GM23338 (cell line): ENCODE results near the gene ARSD.

ENCODE experiments used
- CREB1 ChIP-seq: fragments of 250-450 bp; sonication (Bioruptor Pico); IDR thresholded peaks from 2 replicates; pipeline ENCODE4 v1.5.0; 2020; ENCODE audit warnings: low read depth, mild to moderate bottlenecking, moderate library complexity
- EZH2 ChIP-seq: fragments of 200-600 bp; sonication (generic); IDR thresholded peaks from one replicate; pipeline ENCODE4 v1.8.0; 2017; ENCODE audit warnings: antibody characterized with exemption, mild to moderate bottlenecking, low read depth; ENCODE audit not compliant: unreplicated experiment
- EZH2phosphoT487 ChIP-seq: fragments of 200-600 bp; sonication (generic); IDR thresholded peaks from one replicate; pipeline ENCODE4 v1.8.1; 2018; ENCODE audit warnings: antibody characterized with exemption; ENCODE audit not compliant: unreplicated experiment
- JUNB ChIP-seq: IDR thresholded peaks from one replicate; pipeline ENCODE4 v1.6.1; 2016; ENCODE audit warnings: antibody characterized with exemption; ENCODE audit not compliant: unreplicated experiment
- POLR2AphosphoS5 ChIP-seq: IDR thresholded peaks from 2 replicates; pipeline ENCODE4 v1.6.1; 2016; ENCODE audit warnings: antibody characterized with exemption, low read depth
- STAT1 ChIP-seq: IDR thresholded peaks from one replicate; pipeline ENCODE4 v1.6.1; 2016; ENCODE audit warnings: antibody characterized with exemption; ENCODE audit not compliant: unreplicated experiment
- ZNF114 ChIP-seq: fragments of 250-450 bp; sonication (Bioruptor Pico); IDR thresholded peaks from 2 replicates; pipeline ENCODE4 v1.5.0; 2020; ENCODE audit warnings: mild to moderate bottlenecking, moderate library complexity
- ZNF331 ChIP-seq: fragments of 250-450 bp; sonication (Bioruptor Pico); IDR thresholded peaks from 2 replicates; pipeline ENCODE4 v1.5.0; 2020; ENCODE audit warnings: low read depth, mild to moderate bottlenecking, moderate library complexity
- TF ChIP-seq, protein P1 (sequence below), 2 experiments: fragments of 200-600 bp in 1 of 2; sonication (generic) in 1 of 2; conservative IDR thresholded peaks; 2 replicates each; pipeline versions ENCODE4 v1.5.1 to v1.6.1; 2016 to 2017; ENCODE audit warnings: antibody characterized with exemption in 2 of 2, low read depth in 2 of 2, mild to moderate bottlenecking in 2 of 2, moderate library complexity in 1 of 2
- TF ChIP-seq, protein P2 (sequence below): IDR thresholded peaks from one replicate; pipeline ENCODE4 v1.6.1; 2018; ENCODE audit warnings: antibody characterized with exemption; ENCODE audit not compliant: unreplicated experiment
- TF ChIP-seq, protein P3 (sequence below): IDR thresholded peaks from 2 replicates; pipeline ENCODE4 v1.6.1; 2016; ENCODE audit warnings: antibody characterized with exemption
- TF ChIP-seq, protein P4 (sequence below): fragments of 250-450 bp; sonication (Bioruptor Pico); IDR thresholded peaks from 2 replicates; pipeline ENCODE4 v1.5.0; 2020; ENCODE audit warnings: mild to moderate bottlenecking, moderate library complexity

DNA sequence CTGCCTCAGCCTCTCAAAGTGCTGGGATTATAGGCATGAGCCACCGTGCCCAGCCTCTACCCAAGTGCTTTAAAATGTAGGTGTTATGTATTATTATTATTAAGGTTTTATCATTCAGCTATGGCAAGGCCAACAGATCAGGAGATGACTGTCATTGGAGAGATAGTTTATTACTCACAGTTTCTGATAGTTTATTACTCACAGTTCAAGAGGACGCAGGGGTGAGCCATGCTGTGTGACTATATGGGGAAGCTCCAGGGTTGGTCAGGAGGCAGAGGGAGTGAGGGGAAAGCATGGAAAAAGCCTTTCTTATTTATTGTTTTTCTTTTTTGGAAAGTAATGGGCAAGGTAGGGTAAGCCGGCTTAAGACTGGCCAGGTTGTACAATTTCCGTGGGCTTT lies 25.4 kb upstream of the ARSD start:
- TF ChIP-seq, protein P1, sequence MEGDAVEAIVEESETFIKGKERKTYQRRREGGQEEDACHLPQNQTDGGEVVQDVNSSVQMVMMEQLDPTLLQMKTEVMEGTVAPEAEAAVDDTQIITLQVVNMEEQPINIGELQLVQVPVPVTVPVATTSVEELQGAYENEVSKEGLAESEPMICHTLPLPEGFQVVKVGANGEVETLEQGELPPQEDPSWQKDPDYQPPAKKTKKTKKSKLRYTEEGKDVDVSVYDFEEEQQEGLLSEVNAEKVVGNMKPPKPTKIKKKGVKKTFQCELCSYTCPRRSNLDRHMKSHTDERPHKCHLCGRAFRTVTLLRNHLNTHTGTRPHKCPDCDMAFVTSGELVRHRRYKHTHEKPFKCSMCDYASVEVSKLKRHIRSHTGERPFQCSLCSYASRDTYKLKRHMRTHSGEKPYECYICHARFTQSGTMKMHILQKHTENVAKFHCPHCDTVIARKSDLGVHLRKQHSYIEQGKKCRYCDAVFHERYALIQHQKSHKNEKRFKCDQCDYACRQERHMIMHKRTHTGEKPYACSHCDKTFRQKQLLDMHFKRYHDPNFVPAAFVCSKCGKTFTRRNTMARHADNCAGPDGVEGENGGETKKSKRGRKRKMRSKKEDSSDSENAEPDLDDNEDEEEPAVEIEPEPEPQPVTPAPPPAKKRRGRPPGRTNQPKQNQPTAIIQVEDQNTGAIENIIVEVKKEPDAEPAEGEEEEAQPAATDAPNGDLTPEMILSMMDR (conservative IDR thresholded peaks at IDR 0.05; ENCODE audit: low read depth in 2 of 2) = no peak
- no peak for TF ChIP-seq JUNB
- TF ChIP-seq CREB1 (CRISPR knock-in tag) = no peak
- no peak for TF ChIP-seq ZNF114
- TF ChIP-seq POLR2AphosphoS5 = no peak
- no peak for TF ChIP-seq EZH2phosphoT487
- no peak for TF ChIP-seq EZH2
- TF ChIP-seq, protein P2, sequence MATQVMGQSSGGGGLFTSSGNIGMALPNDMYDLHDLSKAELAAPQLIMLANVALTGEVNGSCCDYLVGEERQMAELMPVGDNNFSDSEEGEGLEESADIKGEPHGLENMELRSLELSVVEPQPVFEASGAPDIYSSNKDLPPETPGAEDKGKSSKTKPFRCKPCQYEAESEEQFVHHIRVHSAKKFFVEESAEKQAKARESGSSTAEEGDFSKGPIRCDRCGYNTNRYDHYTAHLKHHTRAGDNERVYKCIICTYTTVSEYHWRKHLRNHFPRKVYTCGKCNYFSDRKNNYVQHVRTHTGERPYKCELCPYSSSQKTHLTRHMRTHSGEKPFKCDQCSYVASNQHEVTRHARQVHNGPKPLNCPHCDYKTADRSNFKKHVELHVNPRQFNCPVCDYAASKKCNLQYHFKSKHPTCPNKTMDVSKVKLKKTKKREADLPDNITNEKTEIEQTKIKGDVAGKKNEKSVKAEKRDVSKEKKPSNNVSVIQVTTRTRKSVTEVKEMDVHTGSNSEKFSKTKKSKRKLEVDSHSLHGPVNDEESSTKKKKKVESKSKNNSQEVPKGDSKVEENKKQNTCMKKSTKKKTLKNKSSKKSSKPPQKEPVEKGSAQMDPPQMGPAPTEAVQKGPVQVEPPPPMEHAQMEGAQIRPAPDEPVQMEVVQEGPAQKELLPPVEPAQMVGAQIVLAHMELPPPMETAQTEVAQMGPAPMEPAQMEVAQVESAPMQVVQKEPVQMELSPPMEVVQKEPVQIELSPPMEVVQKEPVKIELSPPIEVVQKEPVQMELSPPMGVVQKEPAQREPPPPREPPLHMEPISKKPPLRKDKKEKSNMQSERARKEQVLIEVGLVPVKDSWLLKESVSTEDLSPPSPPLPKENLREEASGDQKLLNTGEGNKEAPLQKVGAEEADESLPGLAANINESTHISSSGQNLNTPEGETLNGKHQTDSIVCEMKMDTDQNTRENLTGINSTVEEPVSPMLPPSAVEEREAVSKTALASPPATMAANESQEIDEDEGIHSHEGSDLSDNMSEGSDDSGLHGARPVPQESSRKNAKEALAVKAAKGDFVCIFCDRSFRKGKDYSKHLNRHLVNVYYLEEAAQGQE = no peak
- no peak for TF ChIP-seq ZNF331
- TF ChIP-seq STAT1 = no peak
- TF ChIP-seq, protein P3, sequence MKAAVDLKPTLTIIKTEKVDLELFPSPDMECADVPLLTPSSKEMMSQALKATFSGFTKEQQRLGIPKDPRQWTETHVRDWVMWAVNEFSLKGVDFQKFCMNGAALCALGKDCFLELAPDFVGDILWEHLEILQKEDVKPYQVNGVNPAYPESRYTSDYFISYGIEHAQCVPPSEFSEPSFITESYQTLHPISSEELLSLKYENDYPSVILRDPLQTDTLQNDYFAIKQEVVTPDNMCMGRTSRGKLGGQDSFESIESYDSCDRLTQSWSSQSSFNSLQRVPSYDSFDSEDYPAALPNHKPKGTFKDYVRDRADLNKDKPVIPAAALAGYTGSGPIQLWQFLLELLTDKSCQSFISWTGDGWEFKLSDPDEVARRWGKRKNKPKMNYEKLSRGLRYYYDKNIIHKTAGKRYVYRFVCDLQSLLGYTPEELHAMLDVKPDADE = no peak
- TF ChIP-seq, protein P4, sequence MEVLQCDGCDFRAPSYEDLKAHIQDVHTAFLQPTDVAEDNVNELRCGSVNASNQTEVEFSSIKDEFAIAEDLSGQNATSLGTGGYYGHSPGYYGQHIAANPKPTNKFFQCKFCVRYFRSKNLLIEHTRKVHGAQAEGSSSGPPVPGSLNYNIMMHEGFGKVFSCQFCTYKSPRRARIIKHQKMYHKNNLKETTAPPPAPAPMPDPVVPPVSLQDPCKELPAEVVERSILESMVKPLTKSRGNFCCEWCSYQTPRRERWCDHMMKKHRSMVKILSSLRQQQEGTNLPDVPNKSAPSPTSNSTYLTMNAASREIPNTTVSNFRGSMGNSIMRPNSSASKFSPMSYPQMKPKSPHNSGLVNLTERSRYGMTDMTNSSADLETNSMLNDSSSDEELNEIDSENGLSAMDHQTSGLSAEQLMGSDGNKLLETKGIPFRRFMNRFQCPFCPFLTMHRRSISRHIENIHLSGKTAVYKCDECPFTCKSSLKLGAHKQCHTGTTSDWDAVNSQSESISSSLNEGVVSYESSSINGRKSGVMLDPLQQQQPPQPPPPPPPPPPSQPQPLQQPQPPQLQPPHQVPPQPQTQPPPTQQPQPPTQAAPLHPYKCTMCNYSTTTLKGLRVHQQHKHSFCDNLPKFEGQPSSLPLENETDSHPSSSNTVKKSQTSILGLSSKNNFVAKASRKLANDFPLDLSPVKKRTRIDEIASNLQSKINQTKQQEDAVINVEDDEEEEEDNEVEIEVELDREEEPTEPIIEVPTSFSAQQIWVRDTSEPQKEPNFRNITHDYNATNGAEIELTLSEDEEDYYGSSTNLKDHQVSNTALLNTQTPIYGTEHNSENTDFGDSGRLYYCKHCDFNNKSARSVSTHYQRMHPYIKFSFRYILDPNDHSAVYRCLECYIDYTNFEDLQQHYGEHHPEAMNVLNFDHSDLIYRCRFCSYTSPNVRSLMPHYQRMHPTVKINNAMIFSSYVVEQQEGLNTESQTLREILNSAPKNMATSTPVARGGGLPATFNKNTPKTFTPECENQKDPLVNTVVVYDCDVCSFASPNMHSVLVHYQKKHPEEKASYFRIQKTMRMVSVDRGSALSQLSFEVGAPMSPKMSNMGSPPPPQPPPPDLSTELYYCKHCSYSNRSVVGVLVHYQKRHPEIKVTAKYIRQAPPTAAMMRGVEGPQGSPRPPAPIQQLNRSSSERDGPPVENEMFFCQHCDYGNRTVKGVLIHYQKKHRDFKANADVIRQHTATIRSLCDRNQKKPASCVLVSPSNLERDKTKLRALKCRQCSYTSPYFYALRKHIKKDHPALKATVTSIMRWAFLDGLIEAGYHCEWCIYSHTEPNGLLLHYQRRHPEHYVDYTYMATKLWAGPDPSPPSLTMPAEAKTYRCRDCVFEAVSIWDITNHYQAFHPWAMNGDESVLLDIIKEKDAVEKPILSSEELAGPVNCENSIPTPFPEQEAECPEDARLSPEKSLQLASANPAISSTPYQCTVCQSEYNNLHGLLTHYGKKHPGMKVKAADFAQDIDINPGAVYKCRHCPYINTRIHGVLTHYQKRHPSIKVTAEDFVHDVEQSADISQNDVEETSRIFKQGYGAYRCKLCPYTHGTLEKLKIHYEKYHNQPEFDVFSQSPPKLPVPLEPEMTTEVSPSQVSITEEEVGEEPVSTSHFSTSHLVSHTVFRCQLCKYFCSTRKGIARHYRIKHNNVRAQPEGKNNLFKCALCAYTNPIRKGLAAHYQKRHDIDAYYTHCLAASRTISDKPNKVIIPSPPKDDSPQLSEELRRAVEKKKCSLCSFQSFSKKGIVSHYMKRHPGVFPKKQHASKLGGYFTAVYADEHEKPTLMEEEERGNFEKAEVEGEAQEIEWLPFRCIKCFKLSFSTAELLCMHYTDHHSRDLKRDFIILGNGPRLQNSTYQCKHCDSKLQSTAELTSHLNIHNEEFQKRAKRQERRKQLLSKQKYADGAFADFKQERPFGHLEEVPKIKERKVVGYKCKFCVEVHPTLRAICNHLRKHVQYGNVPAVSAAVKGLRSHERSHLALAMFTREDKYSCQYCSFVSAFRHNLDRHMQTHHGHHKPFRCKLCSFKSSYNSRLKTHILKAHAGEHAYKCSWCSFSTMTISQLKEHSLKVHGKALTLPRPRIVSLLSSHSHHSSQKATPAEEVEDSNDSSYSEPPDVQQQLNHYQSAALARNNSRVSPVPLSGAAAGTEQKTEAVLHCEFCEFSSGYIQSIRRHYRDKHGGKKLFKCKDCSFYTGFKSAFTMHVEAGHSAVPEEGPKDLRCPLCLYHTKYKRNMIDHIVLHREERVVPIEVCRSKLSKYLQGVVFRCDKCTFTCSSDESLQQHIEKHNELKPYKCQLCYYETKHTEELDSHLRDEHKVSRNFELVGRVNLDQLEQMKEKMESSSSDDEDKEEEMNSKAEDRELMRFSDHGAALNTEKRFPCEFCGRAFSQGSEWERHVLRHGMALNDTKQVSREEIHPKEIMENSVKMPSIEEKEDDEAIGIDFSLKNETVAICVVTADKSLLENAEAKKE = no peak
